ENCODE data around the gene SH3BP5. TPM values are rescaled to one million over a fixed set of nuclear protein-coding genes. Genes with fewer than 3 reads are reported as not detected.

Gene SH3BP5
- total RNA-seq, 1 donor from 2014 or later: 37.1 TPM

GRCh38 chr3:15325228-15325627, 7.2 kb downstream of the SH3BP5 start:
- DNase-seq: no peak

- no peak for DNase-seq
These were observed 8.0 kb downstream of the SH3BP5 start for GRCh38 chr3:15324379-15324808.

- no peak for DNase-seq
These were observed 9.3 kb downstream of the SH3BP5 start for GRCh38 chr3:15323063-15323462.

DNA sequence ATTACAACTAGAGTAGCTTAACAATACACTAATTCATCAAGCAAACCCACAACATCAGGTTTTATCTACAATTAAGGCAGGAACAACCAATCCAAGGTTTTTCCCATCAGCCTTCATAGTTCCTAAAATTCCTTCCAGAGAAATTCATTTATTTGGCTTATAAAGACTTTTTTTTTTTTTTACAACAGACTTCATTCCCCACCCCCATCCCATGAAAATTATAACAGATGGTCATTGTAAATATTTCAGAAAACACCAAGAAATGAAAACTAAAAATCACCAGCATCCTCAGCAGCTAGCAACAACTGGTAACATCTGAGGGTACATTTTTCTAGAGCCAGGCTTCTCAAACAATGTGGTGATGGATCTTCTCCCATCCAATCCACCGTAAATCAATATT, 11.0 kb downstream of the SH3BP5 start:
- peak; percentile 44 for DNase-seq

- peak; percentile 74 for DNase-seq
These were observed 12.8 kb downstream of the SH3BP5 start for GRCh38 chr3:15319575-15319974.

DNA sequence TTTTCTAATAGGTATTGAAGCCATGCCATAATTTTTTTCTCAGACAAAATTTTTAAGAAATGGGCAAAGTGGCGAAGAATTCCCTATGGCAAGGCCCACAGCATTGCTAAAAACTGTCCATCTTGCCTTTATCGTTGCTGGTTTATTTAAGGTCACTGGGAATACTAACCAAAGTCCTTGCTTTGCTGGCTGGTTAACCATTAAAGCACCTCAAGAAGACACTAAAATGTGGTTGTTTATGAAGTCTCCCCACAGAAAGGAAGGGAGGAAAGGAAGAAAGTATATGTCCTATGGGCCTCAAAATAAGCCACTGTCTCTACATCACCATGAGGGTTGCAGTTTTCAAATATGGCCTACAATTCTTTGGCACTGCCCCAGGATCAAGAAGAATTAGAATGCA, 13.2 kb downstream of the SH3BP5 start:
- no peak for DNase-seq

DNA sequence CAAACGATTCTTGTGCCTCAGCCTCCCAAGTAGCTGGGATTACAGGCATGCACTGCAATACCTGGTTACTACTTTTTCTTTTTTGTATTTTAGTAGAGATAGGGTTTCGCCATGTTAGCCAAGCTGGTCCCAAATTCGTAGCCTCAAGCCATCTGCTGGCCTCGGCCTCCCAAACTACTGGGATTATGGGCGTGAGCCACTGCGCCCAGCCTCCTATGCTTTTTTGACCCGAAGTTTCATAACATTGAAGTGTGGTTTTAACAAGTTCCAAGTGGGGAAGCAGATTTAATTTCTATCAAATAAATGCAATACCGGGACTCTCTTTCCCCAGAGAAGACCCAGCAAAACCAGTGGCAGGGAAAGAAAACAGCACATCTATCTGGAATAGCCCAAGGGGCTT, 13.7 kb downstream of the SH3BP5 start:
- no peak for DNase-seq

DNA sequence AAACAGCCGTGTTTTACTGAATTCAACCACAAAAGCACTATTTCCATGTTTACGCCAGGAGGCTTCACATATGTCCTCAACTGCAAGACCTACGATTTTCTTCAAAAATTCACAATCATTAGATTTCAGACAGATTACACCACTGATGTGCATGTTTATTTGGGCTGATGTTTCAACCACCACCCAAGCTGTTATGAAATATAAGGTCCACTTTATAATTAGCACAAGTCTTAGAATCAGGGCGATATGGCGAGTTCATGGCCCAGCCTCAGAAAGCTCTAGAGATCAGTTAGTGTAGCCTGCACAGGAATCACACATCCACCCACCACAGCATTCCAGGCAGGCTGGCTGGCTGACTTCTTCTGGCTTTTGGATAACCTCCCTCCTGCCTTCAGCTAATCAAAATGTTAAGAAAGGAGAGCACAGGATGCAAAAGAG, 15.4 kb downstream of the SH3BP5 start:
- no peak for DNase-seq

DNA sequence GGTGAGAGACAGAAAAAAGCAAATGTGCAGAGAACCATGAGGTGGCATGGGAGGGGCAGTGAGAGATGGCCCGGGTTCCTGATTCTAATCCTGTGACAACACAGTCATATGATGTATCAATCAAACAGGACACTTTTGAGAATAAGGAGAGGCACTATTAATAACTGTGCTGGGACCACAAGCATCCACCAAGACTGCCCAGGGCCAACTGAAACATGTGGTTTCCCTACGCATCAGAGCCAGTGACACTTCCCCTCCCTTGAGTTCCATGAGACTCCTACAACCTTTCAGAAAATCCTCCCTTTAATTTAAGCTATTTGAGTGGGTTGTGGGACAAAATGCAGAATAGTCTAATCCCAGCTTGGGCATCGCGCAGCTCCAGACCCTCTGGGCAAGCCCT, 17.4 kb downstream of the SH3BP5 start:
- no peak for DNase-seq

DNA sequence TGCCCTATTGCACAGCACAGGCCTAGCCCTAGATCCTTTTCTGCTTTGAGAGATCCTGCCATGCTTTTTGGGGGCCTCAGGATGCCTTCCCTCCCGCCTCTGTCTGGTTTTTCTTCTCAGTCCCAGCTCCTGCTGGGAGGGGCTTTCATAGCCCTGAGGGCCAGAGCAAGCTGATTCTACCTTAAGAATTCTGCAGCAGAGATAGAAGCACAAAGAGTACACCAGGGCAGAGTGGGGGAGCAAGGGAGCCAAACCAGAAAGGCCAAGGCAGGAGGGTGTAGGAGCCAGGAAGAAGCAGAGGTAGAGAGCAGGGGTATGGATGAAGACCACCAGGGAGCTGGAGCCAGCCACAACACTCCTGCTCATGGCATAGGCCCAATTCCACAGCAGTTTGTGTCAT, 18.1 kb downstream of the SH3BP5 start:
- no peak for DNase-seq

DNA sequence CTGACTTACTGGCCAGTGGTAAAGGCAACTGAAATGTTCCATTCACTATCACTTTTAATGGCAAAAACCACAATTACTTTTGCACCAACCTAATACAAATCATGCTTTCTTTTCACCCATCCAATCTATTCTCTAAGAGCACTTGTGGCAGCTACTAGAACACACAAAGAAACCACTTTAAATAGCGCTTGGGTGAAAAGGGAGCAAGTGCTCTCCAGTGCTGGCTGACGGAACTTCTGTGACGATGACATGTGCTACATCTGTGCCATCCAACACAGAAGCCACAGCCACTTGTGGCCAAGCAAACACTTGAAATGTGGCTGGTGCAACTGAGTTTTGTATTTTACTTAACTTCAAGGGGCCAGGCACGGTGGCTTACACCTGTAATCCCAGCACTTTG, 18.9 kb downstream of the SH3BP5 start:
- no peak for DNase-seq

DNA sequence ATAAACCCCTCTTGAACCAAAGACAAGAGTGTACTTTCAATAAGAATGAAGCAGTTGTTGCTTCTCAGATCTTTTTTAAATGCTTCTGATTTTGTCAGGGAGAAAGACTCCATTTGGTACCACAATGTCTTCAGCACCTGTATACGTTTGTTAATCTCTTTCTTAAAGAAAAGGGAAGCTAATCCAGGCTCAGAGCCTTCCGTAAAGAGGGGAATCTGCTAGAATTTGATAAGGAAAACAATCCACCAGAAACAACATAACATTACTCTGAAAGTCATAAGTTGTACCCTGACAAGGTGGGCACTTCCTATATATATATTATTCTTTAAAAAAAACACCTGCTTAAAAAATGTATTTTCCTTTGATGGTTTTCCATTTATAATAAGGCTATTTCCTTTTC, 19.8 kb downstream of the SH3BP5 start:
- no peak for DNase-seq

DNA sequence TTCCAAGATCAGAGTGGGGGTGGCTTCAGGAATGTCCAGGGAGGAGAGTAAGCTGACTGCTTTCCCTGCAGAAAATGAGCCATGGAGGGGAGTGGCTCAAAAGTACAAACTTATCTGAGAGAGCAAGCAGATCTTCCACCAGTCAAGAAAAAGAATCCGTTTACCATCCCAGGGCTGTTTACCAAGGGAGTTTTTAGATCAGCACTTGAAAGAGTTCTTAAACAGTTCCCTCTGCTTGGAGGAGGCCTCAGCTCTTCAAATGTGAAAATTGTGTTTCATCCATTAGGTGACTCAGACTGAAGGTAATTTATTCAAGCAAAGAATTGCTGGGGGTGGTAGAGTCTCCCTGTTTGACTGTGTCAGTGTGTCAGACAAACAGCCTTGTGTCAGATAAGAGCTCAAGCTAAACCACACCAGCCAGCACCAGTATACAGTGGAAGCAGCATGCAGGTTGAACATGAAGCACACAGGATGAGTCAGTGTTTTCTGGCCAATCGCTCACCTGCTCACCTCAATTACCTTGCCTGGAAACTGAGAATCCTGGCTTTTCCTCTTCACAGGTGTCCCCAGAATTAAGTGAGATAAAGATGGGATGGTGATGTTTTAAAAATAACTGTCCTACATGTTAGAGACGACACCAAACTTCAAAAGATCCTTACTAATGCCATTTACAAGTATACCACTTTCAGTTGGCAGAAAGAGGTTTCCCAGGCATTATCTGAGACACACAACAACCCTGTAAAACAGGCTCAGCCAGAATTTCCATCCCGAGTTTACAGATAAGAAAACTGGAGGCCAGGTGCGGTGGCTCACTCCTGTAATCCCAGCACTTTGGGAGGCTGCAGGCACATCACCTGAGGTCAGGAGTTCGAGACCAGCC, 21.7 kb downstream of the SH3BP5 start:
- peak; percentile 52 for DNase-seq

DNA sequence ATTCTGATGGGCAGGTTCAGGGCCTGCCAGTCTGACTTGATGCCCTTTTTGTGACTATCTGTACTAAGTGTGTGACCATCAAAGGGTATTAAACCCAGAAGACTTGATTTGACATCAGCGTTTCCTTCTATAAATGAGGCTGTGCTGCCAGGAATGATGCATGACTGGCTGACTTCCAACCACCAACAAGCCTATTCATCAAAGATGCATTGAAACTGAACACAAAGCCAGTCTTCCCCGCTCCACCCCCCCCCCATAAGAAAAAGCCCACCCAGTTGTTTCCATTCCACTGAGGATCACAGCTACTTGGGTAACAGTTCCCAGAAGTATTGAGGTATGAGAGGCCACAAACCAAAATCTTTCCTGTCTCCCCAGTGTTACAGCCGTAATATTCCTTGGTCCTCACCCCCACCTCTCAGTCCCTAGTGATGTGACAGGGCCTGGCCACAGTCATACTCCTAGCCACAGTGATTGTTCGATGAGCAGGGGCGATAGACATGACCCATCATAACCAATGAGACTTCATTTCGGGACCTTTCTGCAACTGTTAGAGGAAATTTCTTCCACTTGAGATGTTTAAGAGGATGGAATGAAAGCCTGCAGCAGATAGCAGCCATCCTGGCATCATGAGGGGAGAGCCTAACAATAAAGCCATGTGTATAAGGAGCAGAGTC, 22.6 kb downstream of the SH3BP5 start:
- no peak for DNase-seq

GRCh38 chr3:15307580-15307979, 24.8 kb downstream of the SH3BP5 start:
- DNase-seq: no peak

DNA sequence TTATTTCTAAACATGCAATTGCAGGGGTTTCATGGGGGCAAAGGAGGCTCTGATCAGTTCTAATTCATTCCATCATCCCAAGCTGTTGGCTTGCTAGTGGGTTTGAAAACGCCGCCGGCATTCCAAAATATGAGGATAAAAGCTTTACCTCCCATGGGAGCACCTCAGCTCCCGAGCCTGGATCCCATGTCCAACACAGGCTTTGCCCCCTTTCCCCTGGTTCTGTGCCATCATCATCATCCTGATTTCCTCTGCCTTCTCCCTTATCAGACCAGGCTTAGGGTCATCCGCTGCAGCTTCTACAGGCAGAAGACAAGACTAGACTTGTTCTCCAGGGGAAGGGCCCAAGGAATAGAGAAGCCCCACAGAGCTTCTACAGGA, 25.4 kb downstream of the SH3BP5 start:
- no peak for DNase-seq

DNA sequence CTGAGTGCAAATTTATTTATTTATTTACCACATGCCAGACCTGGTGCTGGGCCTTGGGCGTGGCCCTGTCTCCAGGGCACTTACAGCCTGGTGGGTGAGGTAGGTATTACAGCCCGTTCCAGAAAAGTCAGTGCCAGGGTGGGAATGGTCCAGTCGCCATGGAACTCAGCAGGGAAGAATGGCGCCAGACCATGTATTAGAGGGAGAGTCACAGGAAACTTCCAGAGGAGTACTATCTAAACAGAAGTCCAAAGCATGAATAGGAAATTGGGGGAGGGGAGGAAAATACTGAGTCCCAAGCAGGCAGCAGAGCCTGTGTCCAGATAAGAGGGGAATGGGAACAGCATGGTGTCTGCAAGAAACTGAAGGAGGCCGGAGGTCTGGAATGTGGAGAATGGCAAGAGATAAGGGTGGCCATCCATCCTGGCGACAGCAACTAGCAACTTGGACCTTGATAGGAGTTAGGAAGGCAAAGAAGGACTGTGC, 27.0 kb downstream of the SH3BP5 start:
- DNase-seq: no peak

- DNase-seq: no peak
These were observed 28.7 kb downstream of the SH3BP5 start for GRCh38 chr3:15303728-15304127.

- DNase-seq: no peak
These were observed 29.2 kb downstream of the SH3BP5 start for GRCh38 chr3:15303216-15303615.

GRCh38 chr3:15301761-15302160, 30.6 kb downstream of the SH3BP5 start:
- no peak for DNase-seq

DNA sequence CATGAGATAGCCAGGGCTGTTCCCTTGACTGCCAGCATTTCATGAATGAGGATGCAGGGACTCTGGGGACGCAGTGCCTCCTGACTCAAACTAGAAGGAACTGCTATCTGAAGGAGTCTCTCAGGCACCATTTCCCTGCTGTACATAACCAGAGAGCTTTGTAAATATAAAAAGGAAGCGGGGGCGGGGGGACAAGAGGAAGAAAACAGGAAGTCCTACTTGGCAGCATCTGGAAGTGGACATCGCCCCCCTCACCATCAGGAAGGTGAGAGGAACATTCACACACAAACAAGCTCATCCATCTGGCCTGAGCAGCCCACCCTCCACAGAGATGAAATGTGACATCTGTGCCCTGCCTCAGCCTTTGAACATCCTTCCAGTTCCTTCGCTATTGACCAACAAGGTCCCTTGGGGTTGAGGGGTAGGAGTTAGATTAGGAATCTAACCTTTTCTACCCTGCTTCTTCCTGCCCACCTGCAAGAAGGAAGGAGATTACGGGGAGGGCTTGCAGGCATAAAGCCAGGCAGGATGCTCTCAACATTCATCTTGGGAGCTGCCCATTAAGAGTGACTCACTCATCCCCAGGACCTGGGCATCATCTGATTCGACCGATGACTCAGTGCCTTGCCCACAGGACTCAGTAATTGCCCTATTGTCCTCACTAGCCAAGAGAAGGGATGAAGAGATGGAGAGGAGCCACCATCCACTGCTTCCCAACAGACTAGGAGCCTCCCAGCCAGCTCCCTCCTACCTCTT, 31.9 kb downstream of the SH3BP5 start:
- no peak for DNase-seq

- no peak for DNase-seq
These were observed 33.4 kb downstream of the SH3BP5 start for GRCh38 chr3:15299036-15299435.

DNA sequence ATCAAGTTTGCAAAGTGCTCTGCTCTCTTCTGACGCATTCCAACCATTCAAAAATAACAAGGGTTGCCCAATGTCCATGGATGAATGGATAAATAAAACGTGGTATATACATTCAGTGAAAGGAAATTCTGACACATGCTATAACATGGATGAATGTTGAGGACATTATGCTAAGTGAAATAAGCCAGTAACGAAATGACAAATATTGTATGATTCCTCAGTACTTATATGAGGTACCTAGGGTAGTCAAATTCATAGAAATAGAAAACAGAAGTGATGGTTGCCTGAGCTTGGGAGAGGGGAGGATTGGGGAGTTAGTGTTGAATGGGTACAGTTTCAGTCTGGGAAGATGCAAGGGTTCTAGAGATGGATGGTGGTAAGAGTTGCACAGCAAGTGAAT, 33.9 kb downstream of the SH3BP5 start:
- DNase-seq: no peak

Measured in tongue (tissue), 2 donors.